ENCODE results near the gene VEGFB.

The VEGFB gene

GRCh38 chr11:64244107-64244506 is 9.7 kb downstream of the VEGFB start:
- TF ChIP-seq CTCF (IDR thresholded peaks at IDR 0.05; ENCODE audit: borderline replicate concordance, insufficient read depth, low read depth, low read length), result no peak
- no peak overlapping the region for H3K4me3 ChIP-seq (ENCODE audit: low read depth, low read length)

GRCh38 chr11:64244966-64245365 is 10.6 kb downstream of the VEGFB start:
- TF ChIP-seq CTCF (IDR thresholded peaks at IDR 0.05; ENCODE audit: borderline replicate concordance, insufficient read depth, low read depth, low read length), result no peak
- H3K4me3 ChIP-seq (ENCODE audit: low read depth, low read length), result peak overlapping the region; percentile 66

- H3K4me3 ChIP-seq (ENCODE audit: low read depth, low read length), result peak overlapping the region; percentile 66
- no peak for TF ChIP-seq CTCF (IDR thresholded peaks at IDR 0.05; ENCODE audit: borderline replicate concordance, insufficient read depth, low read depth, low read length)
These were observed 11.0 kb downstream of the VEGFB start for GRCh38 chr11:64245401-64245796.

GRCh38 chr11:64245797-64246620 is 11.6 kb downstream of the VEGFB start:
- no peak for TF ChIP-seq CTCF (IDR thresholded peaks at IDR 0.05; ENCODE audit: borderline replicate concordance, insufficient read depth, low read depth, low read length)

GRCh38 chr11:64246621-64246870 is 12.2 kb downstream of the VEGFB start:
- peak overlapping the region; percentile 66 for H3K4me3 ChIP-seq (ENCODE audit: low read depth, low read length)

More at GRCh38 chr11:64245797-64246620, 11.6 kb downstream of the VEGFB start:
- peak overlapping the region; percentile 66 for H3K4me3 ChIP-seq (ENCODE audit: low read depth, low read length)

GRCh38 chr11:64246871-64247728 is 12.7 kb downstream of the VEGFB start, which contains the start of gene PPP1R14B:
PPP1R14B (minus strand) TSS chr11:64246943; CDS start chr11:64246673, 270 bp downstream.
- peak within 1 kb of the TSS; percentile 66 for H3K4me3 ChIP-seq (ENCODE audit: low read depth, low read length)
- TF ChIP-seq CTCF (IDR thresholded peaks at IDR 0.05; ENCODE audit: borderline replicate concordance, insufficient read depth, low read depth, low read length), result no peak

- H3K4me3 ChIP-seq (ENCODE audit: low read depth, low read length), result peak overlapping the region; percentile 58
- no peak for TF ChIP-seq CTCF (IDR thresholded peaks at IDR 0.05; ENCODE audit: borderline replicate concordance, insufficient read depth, low read depth, low read length)
These were observed 13.5 kb downstream of the VEGFB start for GRCh38 chr11:64247729-64248531.
